K562 (cell line): ENCODE results near the gene KDM2A. TPM values are rescaled to one million over a fixed set of nuclear protein-coding genes. Genes with fewer than 3 reads are reported as not detected.

ENCODE experiments used
- CCNT2 ChIP-seq: IDR thresholded peaks from 2 replicates; pipeline ENCODE4 v1.6.1; 2011; ENCODE audit warnings: borderline replicate concordance, low read depth, mild to moderate bottlenecking, moderate library complexity, mixed read lengths, low read length; ENCODE audit not compliant: insufficient read length; ENCODE audit errors: extremely low read depth
- CXXC5 ChIP-seq: fragments of 250-450 bp; sonication (Bioruptor Pico); IDR thresholded peaks from 2 replicates; pipeline ENCODE4 v1.8.0; 2022; ENCODE audit warnings: inconsistent platforms, mild to moderate bottlenecking, moderate library complexity
- FIP1L1 ChIP-seq: fragments of 200-400 bp; formaldehyde crosslinking; IDR thresholded peaks from 2 replicates; pipeline ENCODE4 v1.6.1; 2018; ENCODE audit warnings: mild to moderate bottlenecking, low read depth, low read length; ENCODE audit not compliant: poor library complexity, severe bottlenecking
- GTF2A2 ChIP-seq: IDR thresholded peaks from 2 replicates; pipeline ENCODE4 v1.6.1; 2016; ENCODE audit warnings: mild to moderate bottlenecking, missing genetic modification characterization, missing compliant biosample characterization
- HMGN3 ChIP-seq: IDR thresholded peaks from 2 replicates; pipeline ENCODE4 v1.6.1; 2011; ENCODE audit warnings: borderline replicate concordance, low read depth, mild to moderate bottlenecking, mixed read lengths, low read length; ENCODE audit not compliant: insufficient read length; ENCODE audit errors: extremely low read depth
- NR2C1 ChIP-seq, 2 experiments: fragments of 450-650 bp; IDR thresholded peaks; 2 replicates each; pipeline ENCODE4 v1.6.1; 2017; ENCODE audit warnings: mild to moderate bottlenecking in 2 of 2, antibody characterized with exemption in 1 of 2, inconsistent platforms in 1 of 2, missing compliant biosample characterization in 1 of 2, missing genetic modification characterization in 1 of 2
- POLR2B ChIP-seq: fragments of 450-650 bp; IDR thresholded peaks from 2 replicates; pipeline ENCODE4 v1.6.1; 2018; ENCODE audit warnings: low read depth; ENCODE audit not compliant: partially characterized antibody
- SMC3 ChIP-seq: conservative IDR thresholded peaks from 2 replicates; pipeline ENCODE4 v1.6.1; 2011; ENCODE audit warnings: low read depth, low read length, improper control_type of control experiment; ENCODE audit not compliant: insufficient read depth
- ZNF384 ChIP-seq: IDR thresholded peaks from 2 replicates; pipeline ENCODE4 v1.6.1; 2012; ENCODE audit warnings: low read depth, low read length, improper control_type of control experiment
- polyA plus RNA-seq, 8 experiments: library from polyadenylated mRNA; depleted of rRNA in 4 of 8; stranded (reverse) in 5 of 8; unstranded in 3 of 8; fragments of >200 nt; fragmentation: Nextera tagmentation in 2 of 8; fragmentation: Illumina TruSeq in 1 of 8; extraction: Ambion mirVana in 2 of 8; extraction: Trizol in 1 of 8; gene quantifications; 2 replicates each; pipeline versions ENCODE4 v1.2.1 to v1.2.3, GENCODE V29; 2011 to 2014; ENCODE audit warnings: inconsistent platforms in 1 of 8, missing spikeins in 1 of 8
- total RNA-seq, 7 experiments: library from RNA; depleted of rRNA in 6 of 7; stranded (reverse); fragments of >200 nt in 6 of 7; fragmentation: Illumina TruSeq in 2 of 7; extraction: Trizol in 2 of 7; gene quantifications; 2 replicates each; pipeline versions ENCODE4 v1.2.1 to v1.2.3, GENCODE V29; 2011 to 2021; ENCODE audit warnings: low replicate concordance in 1 of 7
- TF ChIP-seq, protein P1 (sequence below), 2 experiments: fragments of 450-650 bp; formaldehyde crosslinking in 1 of 2; IDR thresholded peaks; 2 replicates each; pipeline versions ENCODE4 v1.4.0 to v1.6.1; 2014 to 2020; ENCODE audit warnings: mild to moderate bottlenecking in 2 of 2, borderline replicate concordance in 1 of 2, low read depth in 1 of 2
- TF ChIP-seq, protein P2 (sequence below): fragments of 450-650 bp; IDR thresholded peaks from 2 replicates; pipeline ENCODE4 v1.7.1; 2018; ENCODE audit warnings: mild to moderate bottlenecking, low read depth; ENCODE audit not compliant: partially characterized antibody

KDM2A gene
- total and polyA plus RNA-seq, 9 of the 15 experiments (the other 6 are each of a cell fraction or from before 2014, with no cell fraction given), result 5.0 to 39.3 (median 21.3) TPM

DNA sequence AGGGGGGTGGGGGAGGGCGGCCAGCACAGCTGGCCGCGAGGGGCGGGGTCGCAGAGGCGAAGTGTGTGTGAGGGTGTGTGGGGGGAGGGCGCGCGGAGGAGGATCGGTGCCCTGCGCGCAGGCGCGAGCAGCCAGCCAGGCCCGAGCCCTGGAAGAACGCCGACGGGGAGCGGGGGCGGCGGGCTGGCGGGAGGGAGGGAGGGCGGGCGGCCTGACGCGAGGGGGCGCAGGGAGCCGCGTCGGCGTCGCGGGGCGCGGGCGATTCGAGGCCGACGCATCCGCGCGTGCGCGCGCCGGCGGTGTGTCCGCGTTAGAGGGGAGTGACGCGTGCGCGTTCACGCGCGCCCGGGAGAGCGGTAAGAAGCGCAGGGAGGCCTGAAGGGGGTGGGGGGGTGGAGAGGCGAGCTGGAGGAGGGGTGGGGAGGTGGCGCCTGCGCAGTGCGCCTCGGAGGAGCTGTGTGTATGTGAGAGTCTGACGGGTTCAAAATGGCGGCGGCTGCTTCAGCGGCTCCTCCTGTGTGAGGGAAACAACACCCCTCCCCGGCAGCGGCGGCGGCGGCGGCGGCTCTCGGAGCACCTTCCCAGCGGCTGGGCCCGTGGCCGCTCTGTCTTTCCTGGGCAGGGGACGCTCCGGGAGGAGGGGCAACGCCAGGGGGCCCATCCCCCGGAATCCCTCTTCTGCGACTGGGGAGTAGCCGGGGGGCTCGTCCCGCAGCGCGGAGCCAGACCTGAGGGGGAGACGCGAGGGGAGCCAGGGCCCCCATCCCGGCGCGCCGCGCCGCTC, at the start of gene KDM2A (continued):
- TF ChIP-seq, protein P1, sequence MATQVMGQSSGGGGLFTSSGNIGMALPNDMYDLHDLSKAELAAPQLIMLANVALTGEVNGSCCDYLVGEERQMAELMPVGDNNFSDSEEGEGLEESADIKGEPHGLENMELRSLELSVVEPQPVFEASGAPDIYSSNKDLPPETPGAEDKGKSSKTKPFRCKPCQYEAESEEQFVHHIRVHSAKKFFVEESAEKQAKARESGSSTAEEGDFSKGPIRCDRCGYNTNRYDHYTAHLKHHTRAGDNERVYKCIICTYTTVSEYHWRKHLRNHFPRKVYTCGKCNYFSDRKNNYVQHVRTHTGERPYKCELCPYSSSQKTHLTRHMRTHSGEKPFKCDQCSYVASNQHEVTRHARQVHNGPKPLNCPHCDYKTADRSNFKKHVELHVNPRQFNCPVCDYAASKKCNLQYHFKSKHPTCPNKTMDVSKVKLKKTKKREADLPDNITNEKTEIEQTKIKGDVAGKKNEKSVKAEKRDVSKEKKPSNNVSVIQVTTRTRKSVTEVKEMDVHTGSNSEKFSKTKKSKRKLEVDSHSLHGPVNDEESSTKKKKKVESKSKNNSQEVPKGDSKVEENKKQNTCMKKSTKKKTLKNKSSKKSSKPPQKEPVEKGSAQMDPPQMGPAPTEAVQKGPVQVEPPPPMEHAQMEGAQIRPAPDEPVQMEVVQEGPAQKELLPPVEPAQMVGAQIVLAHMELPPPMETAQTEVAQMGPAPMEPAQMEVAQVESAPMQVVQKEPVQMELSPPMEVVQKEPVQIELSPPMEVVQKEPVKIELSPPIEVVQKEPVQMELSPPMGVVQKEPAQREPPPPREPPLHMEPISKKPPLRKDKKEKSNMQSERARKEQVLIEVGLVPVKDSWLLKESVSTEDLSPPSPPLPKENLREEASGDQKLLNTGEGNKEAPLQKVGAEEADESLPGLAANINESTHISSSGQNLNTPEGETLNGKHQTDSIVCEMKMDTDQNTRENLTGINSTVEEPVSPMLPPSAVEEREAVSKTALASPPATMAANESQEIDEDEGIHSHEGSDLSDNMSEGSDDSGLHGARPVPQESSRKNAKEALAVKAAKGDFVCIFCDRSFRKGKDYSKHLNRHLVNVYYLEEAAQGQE (IDR thresholded peaks at IDR 0.05; ENCODE audit: borderline replicate concordance), result no peak
- TF ChIP-seq, protein P1 (CRISPR knock-in tag; IDR thresholded peaks at IDR 0.05; ENCODE audit: low read depth), result no peak
- TF ChIP-seq, protein P2, sequence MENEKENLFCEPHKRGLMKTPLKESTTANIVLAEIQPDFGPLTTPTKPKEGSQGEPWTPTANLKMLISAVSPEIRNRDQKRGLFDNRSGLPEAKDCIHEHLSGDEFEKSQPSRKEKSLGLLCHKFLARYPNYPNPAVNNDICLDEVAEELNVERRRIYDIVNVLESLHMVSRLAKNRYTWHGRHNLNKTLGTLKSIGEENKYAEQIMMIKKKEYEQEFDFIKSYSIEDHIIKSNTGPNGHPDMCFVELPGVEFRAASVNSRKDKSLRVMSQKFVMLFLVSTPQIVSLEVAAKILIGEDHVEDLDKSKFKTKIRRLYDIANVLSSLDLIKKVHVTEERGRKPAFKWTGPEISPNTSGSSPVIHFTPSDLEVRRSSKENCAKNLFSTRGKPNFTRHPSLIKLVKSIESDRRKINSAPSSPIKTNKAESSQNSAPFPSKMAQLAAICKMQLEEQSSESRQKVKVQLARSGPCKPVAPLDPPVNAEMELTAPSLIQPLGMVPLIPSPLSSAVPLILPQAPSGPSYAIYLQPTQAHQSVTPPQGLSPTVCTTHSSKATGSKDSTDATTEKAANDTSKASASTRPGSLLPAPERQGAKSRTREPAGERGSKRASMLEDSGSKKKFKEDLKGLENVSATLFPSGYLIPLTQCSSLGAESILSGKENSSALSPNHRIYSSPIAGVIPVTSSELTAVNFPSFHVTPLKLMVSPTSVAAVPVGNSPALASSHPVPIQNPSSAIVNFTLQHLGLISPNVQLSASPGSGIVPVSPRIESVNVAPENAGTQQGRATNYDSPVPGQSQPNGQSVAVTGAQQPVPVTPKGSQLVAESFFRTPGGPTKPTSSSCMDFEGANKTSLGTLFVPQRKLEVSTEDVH, result no peak
- peak; percentile 49 for TF ChIP-seq POLR2B
- no peak for TF ChIP-seq HMGN3
- no peak for TF ChIP-seq NR2C1 (IDR thresholded peaks at IDR 0.05)
- no peak for TF ChIP-seq NR2C1 (tag; IDR thresholded peaks at IDR 0.05)
- no peak for TF ChIP-seq SMC3
- peak; percentile 41 for TF ChIP-seq CXXC5 (CRISPR knock-in tag)
- peak; percentile 45 for TF ChIP-seq FIP1L1
- no peak for TF ChIP-seq ZNF384
- 0 out of 2 replicates have a peak, but pooled peaks have one; percentile 34 for TF ChIP-seq GTF2A2 (tag)
- TF ChIP-seq CCNT2, result peak; percentile 42
